ENCODE data around the gene CAMK1D.

GRCh38 chr10:12645449-12645848 is 296.1 kb downstream of the CAMK1D start:
- no peak for TF ChIP-seq ZNF514 (tag by site-specific recombination; IDR thresholded peaks at IDR 0.05)
- no peak for TF ChIP-seq CTCF (tag by site-specific recombination; IDR thresholded peaks at IDR 0.05)
- no peak for TF ChIP-seq ZNF184 (tag by site-specific recombination; IDR thresholded peaks at IDR 0.05)
- no peak for TF ChIP-seq ZNF600 (tag by site-specific recombination; IDR thresholded peaks at IDR 0.05)
- no peak for TF ChIP-seq ZNF239 (tag by site-specific recombination; IDR thresholded peaks at IDR 0.05)
- TF ChIP-seq ZNF174 (tag by site-specific recombination; IDR thresholded peaks at IDR 0.05): no peak
- no peak for TF ChIP-seq TSHZ1 (tag by site-specific recombination; IDR thresholded peaks at IDR 0.05; ENCODE audit: borderline replicate concordance)
- no peak for TF ChIP-seq PRDM1 (tag by site-specific recombination; IDR thresholded peaks at IDR 0.05)
- no peak for TF ChIP-seq REST (tag by site-specific recombination; IDR thresholded peaks at IDR 0.05)
- TF ChIP-seq ZNF639 (tag by site-specific recombination; IDR thresholded peaks at IDR 0.05): no peak
- TF ChIP-seq ZNF664 (tag by site-specific recombination; IDR thresholded peaks at IDR 0.05): no peak
- no peak for TF ChIP-seq PRDM2 (tag by site-specific recombination; IDR thresholded peaks at IDR 0.05; ENCODE audit: borderline replicate concordance)

All from HEK293 (cell line).